ENCODE data around the gene EEF1G. TPM values are rescaled to one million over a fixed set of nuclear protein-coding genes. Genes with fewer than 3 reads are reported as not detected.

EEF1G gene
- total and polyA plus RNA-seq, 7 donors = 1,344 to 2,108 (median 1,779) TPM

DNA sequence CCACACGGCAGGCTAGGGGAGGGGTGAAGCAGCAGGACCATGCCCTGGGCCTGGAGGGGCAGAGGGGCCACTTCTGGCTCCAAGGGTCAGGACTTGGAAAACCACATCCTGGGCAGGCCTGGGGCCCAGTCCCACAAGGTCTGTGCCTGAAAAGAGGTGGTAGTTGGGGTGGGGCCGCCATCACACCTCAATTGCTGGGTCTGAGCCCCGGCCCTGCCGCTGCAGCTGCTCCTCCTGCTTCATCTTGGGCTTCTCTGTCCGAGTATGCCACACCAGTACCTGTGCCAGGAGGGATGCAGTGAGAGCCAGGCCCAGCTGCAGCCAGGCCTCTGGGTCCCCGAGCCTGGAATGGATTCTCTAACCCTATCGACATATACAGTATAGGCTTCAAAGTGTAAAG, 41.8 kb upstream of the EEF1G start:
- Histone ChIP-seq H3K27me3 (no peaks in the 10 kb centered on the region), H3K36me3 (peaks cover 0 to 43% (median 4%) of the 10 kb centered on the region in 4 donors), H3K4me1 (peaks cover 0 to 34% (median 29%) of the 10 kb centered on the region in 4 donors), H3K4me3 (no peak overlapping the region), H3K27ac (no peak overlapping the region), H3K9me3 (no peaks in the 10 kb centered on the region)
- intact Hi-C loops (cut with DNase I) = no loop called here
- 90 to 92% methylated on average over 7 of the region's 7 CpGs for WGBS, 2 donors
- TF ChIP-seq POLR2AphosphoS5 (IDR thresholded peaks at IDR 0.05) = no peak
- no peak for TF ChIP-seq EP300 (IDR thresholded peaks at IDR 0.05)
- TF ChIP-seq POLR2A (IDR thresholded peaks at IDR 0.05) = no peak
- TF ChIP-seq, protein P1, sequence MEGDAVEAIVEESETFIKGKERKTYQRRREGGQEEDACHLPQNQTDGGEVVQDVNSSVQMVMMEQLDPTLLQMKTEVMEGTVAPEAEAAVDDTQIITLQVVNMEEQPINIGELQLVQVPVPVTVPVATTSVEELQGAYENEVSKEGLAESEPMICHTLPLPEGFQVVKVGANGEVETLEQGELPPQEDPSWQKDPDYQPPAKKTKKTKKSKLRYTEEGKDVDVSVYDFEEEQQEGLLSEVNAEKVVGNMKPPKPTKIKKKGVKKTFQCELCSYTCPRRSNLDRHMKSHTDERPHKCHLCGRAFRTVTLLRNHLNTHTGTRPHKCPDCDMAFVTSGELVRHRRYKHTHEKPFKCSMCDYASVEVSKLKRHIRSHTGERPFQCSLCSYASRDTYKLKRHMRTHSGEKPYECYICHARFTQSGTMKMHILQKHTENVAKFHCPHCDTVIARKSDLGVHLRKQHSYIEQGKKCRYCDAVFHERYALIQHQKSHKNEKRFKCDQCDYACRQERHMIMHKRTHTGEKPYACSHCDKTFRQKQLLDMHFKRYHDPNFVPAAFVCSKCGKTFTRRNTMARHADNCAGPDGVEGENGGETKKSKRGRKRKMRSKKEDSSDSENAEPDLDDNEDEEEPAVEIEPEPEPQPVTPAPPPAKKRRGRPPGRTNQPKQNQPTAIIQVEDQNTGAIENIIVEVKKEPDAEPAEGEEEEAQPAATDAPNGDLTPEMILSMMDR (IDR thresholded peaks at IDR 0.05) = no peak
- DNase-seq = no peak

DNA sequence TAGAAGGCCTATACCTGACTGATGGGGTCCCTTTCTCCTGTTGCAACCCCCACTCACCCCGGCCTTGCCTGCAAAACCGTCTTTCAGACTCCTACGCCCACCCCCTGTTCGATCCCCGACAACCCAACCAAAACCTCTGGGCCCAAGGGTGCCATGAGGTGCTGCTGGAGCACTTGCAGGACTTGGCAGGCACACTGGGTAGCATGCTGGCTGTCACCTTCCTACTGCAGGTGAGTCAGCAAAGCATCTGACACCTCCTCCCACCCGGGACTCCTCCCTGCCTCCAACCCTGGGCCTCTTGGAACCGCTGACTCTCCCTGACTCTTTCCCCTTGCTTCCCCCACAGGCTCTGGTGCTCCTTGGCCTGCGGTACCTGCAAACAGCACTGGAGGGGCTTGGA, 40.6 kb upstream of the EEF1G start:
- 67 to 78% methylated on average over 8 of the region's 8 CpGs for WGBS, 2 donors
- no peaks in the 10 kb centered on the region for H3K9me3 ChIP-seq
- H3K4me1 ChIP-seq = peaks cover 0 to 30% (median 24%) of the 10 kb centered on the region in 4 donors
- DNase-seq = no peak
- no peaks in the 10 kb centered on the region for H3K27me3 ChIP-seq
- peak overlapping the region in 3 of 4 donors; percentile 88 to 100 (median 96) for H3K27ac ChIP-seq
- intact Hi-C loops (cut with DNase I) = loop anchor here (5.0 kb wide), 2 partner anchors 53 to 93 kb away; partner anchors contain the start of genes BSCL2, C11orf98, CSKMT and GNG3
- H3K36me3 ChIP-seq = peaks cover 0 to 55% (median 4%) of the 10 kb centered on the region in 4 donors
- no peak for TF ChIP-seq POLR2AphosphoS5 (IDR thresholded peaks at IDR 0.05)
- TF ChIP-seq, protein P1 (IDR thresholded peaks at IDR 0.05) = no peak
- no peak for TF ChIP-seq POLR2A (IDR thresholded peaks at IDR 0.05)
- TF ChIP-seq EP300 (IDR thresholded peaks at IDR 0.05) = no peak
- no peak overlapping the region for H3K4me3 ChIP-seq

DNA sequence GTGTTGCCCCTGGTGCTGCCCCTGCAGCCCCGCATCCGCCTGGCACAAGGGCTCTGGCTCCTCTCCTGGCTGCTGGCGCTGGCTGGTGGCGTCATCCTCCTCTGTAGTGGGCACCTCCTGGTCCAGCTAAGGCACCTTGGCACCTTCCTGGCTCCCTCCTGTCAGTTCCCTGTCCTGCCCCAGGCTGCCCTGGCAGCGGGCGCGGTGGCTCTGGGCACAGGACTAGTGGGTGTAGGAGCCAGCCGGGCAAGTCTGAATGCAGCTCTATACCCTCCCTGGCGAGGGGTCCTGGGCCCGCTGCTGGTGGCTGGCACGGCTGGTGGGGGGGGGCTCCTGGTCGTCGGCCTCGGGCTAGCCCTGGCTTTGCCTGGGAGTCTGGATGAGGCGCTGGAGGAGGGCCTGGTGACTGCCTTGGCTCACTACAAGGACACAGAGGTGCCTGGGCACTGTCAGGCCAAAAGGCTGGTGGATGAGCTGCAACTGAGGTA, 39.6 kb upstream of the EEF1G start:
- TF ChIP-seq, protein P1 (IDR thresholded peaks at IDR 0.05) = no peak
- peak in 1 of 4 donors; percentile 3 for TF ChIP-seq POLR2AphosphoS5 (IDR thresholded peaks at IDR 0.05)
- peak overlapping the region; percentile 53 to 82 (median 62) for H3K4me3 ChIP-seq
- DNase-seq = peak; percentile 87
- H3K36me3 ChIP-seq = peaks cover 0 to 58% (median 4%) of the 10 kb centered on the region in 4 donors
- H3K27me3 ChIP-seq = no peaks in the 10 kb centered on the region
- no peaks in the 10 kb centered on the region for H3K9me3 ChIP-seq
- peak overlapping the region; percentile 88 to 100 (median 96) for H3K27ac ChIP-seq
- intact Hi-C loops (cut with DNase I) = loop anchor here (2.0 to 5.0 kb wide), 3 partner anchors 19 to 94 kb away; partner anchors contain the start of genes BSCL2, C11orf98, CSKMT and GNG3
- H3K4me1 ChIP-seq = peaks cover 0 to 30% (median 24%) of the 10 kb centered on the region in 4 donors
- 36 to 65% methylated on average over 15 of the region's 15 CpGs for WGBS, 2 donors

DNA sequence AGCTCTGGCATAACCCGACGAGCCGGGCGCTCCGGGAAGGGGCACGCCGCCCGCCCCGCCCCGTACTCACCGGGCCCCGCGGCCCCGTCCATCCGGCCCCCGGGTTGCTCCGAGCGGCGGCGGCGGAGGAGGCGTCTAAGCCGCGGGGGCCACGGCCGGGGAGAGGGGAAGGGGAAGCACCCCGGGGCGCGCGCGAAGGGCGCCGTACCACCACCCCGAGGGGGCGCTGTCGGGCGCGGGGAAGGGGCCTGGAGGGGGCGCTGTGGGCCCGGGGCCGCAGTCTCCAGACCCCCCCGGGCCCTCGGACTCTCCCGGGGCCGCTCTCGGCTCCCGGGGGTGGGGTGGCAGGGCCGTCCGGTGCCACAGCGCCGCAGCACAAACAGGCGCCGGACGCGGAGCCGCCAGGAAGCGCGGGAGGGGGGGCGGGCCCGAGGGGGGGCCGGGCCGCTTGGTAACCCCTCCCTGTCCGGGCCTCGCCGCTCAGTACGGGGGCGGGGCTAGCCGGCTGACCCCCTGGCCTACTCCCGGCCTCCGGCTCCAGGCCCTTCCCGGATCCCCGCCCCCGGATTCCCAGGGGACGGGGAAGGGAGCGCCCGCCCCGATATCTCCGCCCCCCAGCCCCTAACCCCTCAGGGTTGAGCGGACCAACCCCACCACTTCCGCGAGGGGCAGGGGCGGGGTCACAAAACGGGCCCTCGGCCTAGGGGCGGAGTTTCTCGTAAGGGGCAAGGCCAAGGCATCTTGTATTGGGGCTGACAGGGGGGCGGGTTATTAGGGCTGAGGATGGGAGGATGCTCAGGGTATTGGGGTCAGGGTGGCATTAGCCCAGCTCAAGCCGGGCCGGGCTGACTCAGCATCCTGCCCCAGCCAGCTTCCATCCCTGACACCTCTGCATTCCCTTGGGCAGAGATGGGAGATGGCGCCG, 38.9 kb upstream of the EEF1G start, which contains the start of the genes EML3 and ROM1:
Gene EML3 (minus strand): TSS at position 410 of the 925 bp plus-strand sequence. CDS start 318 bp downstream, at position 92.
Gene ROM1 (plus strand): TSS at position 892 of the 925 bp plus-strand sequence. CDS start 25 bp downstream, at position 917.
- TF ChIP-seq, protein P1 (IDR thresholded peaks at IDR 0.05) = peak; percentile 39 to 99 (median 56)
- TF ChIP-seq EP300 (IDR thresholded peaks at IDR 0.05) (no peak), POLR2AphosphoS5 (IDR thresholded peaks at IDR 0.05) (peak in 3 of 4 donors; percentile 4 to 30 (median 12)), POLR2A (IDR thresholded peaks at IDR 0.05) (no peak)

More for the DNA sequence above, 38.9 kb upstream of the EEF1G start, which contains the start of the genes EML3 and ROM1:
- 2 to 3% methylated on average over 91 of the region's 91 CpGs for WGBS, 2 donors
- Histone ChIP-seq H3K4me3 (peak within 1 kb of the TSS; percentile 53 to 82 (median 62)), H3K9me3 (no peaks in the 10 kb centered on the region), H3K4me1 (peaks cover 0 to 30% (median 24%) of the 10 kb centered on the region in 4 donors), H3K36me3 (peaks cover 0 to 61% (median 6%) of the 10 kb centered on the region in 4 donors), H3K27ac (peak within 1 kb of the TSS; percentile 88 to 100 (median 96)), H3K27me3 (no peaks in the 10 kb centered on the region)
- peak; percentile 96 for DNase-seq
- intact Hi-C loops (cut with DNase I) = loop anchor here (2.0 to 5.0 kb wide), 3 partner anchors 18 to 95 kb away; partner anchors contain the start of genes BSCL2, C11orf98, CSKMT and GNG3

Data from sigmoid colon (tissue), 7 donors.